Measurements from ENCODE around the gene CPM. TPM values are rescaled to one million over a fixed set of nuclear protein-coding genes. Genes with fewer than 3 reads are reported as not detected.

The CPM gene
- polyA plus RNA-seq, 3 donors = 8.4 to 32.4 (median 26.2) TPM

DNA sequence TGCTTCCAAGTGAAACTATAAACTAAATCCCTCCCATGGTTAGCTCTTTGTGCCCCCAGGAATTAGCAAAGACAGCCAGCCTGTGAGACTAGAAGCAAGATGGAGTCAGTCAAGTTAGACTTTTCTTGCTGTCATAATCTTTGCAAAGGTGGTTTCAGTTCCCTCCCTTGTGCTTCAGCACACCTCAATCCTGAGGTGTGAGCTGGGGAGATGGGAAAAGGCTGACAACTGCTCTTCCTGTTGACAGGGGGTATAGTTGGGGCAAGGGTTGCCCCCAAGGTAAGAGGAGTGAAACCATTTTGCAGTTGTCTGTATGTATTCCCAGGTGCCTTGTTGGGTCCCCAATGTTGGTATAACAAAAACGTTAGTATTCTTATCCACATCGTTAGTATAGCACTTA is 12.3 kb upstream of the CPM start:
- no peak overlapping the region for H3K4me3 ChIP-seq (replicated peaks in 1 of 3; ENCODE audit: low read depth in 2 of 3, low read length in 3 of 3)
- Mint-ChIP-seq H3K27me3 (ENCODE audit: low read depth in 3 of 3) (peaks cover 0 to 1% (median 0%) of the 10 kb centered on the region in 3 donors), H3K4me1 (peaks cover 9% of the 10 kb centered on the region), H3K9me3 (peaks cover 0 to 2% (median 0%) of the 10 kb centered on the region in 7 donors), H3K36me3 (peaks cover 4 to 5% of the 10 kb centered on the region in 2 donors), H3K4me3 (no peak overlapping the region), H3K27ac (no peak overlapping the region)
- H3K4me1 ChIP-seq (ENCODE audit: control insufficient read depth in 1 of 2, insufficient read depth in 2 of 2, low read length in 2 of 2) = peaks cover 0 to 5% of the 10 kb centered on the region in 2 donors
- no peak overlapping the region for H3K27ac ChIP-seq (ENCODE audit: low read depth in 1 of 2, low read length in 2 of 2)
- H3K4me2 ChIP-seq (replicated peaks; ENCODE audit: extremely low read depth, low read length, poor library complexity, severe bottlenecking) = no peak overlapping the region
- no peaks in the 10 kb centered on the region for H3K36me3 ChIP-seq (replicated peaks in 1 of 2; ENCODE audit: control insufficient read depth in 1 of 2, insufficient read depth in 2 of 2, low read length in 2 of 2)
- H2AFZ ChIP-seq (ENCODE audit: insufficient read depth, low read depth, low read length, poor library complexity, severe bottlenecking) = no peak overlapping the region
- no peaks in the 10 kb centered on the region for H3K9me3 ChIP-seq (replicated peaks in 1 of 2; ENCODE audit: control insufficient read depth in 1 of 2, insufficient read depth in 1 of 2, low read length in 2 of 2)
- no peaks in the 10 kb centered on the region for H3K27me3 ChIP-seq (ENCODE audit: control insufficient read depth in 2 of 2, insufficient read depth in 2 of 2, low read length in 2 of 2)
- H3K9ac ChIP-seq (ENCODE audit: insufficient read depth, low read length, poor library complexity, severe bottlenecking) = no peak overlapping the region
- no peak for TF ChIP-seq CTCF (IDR thresholded peaks at IDR 0.05)
- H3K79me2 ChIP-seq (ENCODE audit: insufficient read depth, low read length) = no peaks in the 10 kb centered on the region
- intact Hi-C loops (cut with micrococcal nuclease) = no loop called here
- no CpG with 5 or more reads among the region's 2 CpGs for WGBS (ENCODE audit: insufficient coverage)
- no peaks in the 10 kb centered on the region for H4K20me1 ChIP-seq (ENCODE audit: insufficient read depth, low read length)
- no peak for DNase-seq

GRCh38 chr12:68944296-68945076 is 11.5 kb upstream of the CPM start:
- DNase-seq = no peak
- Histone ChIP-seq H3K79me2 (ENCODE audit: insufficient read depth, low read length) (no peaks in the 10 kb centered on the region), H3K9ac (ENCODE audit: insufficient read depth, low read length, poor library complexity, severe bottlenecking) (no peak overlapping the region), H4K20me1 (ENCODE audit: insufficient read depth, low read length) (no peaks in the 10 kb centered on the region), H3K4me1 (ENCODE audit: control insufficient read depth in 1 of 2, insufficient read depth in 2 of 2, low read length in 2 of 2) (peaks cover 0 to 5% of the 10 kb centered on the region in 2 donors), H3K9me3 (replicated peaks in 1 of 2; ENCODE audit: control insufficient read depth in 1 of 2, insufficient read depth in 1 of 2, low read length in 2 of 2) (no peaks in the 10 kb centered on the region), H3K4me2 (replicated peaks; ENCODE audit: extremely low read depth, low read length, poor library complexity, severe bottlenecking) (no peak overlapping the region), H3K4me3 (replicated peaks in 1 of 3; ENCODE audit: low read depth in 2 of 3, low read length in 3 of 3) (no peak overlapping the region), H3K27me3 (ENCODE audit: control insufficient read depth in 2 of 2, insufficient read depth in 2 of 2, low read length in 2 of 2) (no peaks in the 10 kb centered on the region), H3K27ac (ENCODE audit: low read depth in 1 of 2, low read length in 2 of 2) (no peak overlapping the region), H2AFZ (ENCODE audit: insufficient read depth, low read depth, low read length, poor library complexity, severe bottlenecking) (no peak overlapping the region), H3K36me3 (replicated peaks in 1 of 2; ENCODE audit: control insufficient read depth in 1 of 2, insufficient read depth in 2 of 2, low read length in 2 of 2) (no peaks in the 10 kb centered on the region)
- Mint-ChIP-seq H3K4me1 (peaks cover 9% of the 10 kb centered on the region), H3K27ac (no peak overlapping the region), H3K27me3 (ENCODE audit: low read depth in 3 of 3) (peaks cover 0 to 1% (median 0%) of the 10 kb centered on the region in 3 donors), H3K36me3 (peaks cover 4 to 5% of the 10 kb centered on the region in 2 donors), H3K9me3 (peaks cover 0 to 2% (median 0%) of the 10 kb centered on the region in 7 donors), H3K4me3 (no peak overlapping the region)
- WGBS (ENCODE audit: insufficient coverage) = 90% methylated on average over 3 of the region's 5 CpGs
- intact Hi-C loops (cut with micrococcal nuclease) = no loop called here
- TF ChIP-seq CTCF (IDR thresholded peaks at IDR 0.05) = no peak
